K562 (cell line): ENCODE results near the gene MS4A18. TPM values are rescaled to one million over a fixed set of nuclear protein-coding genes. Genes with fewer than 3 reads are reported as not detected.

Experiments used
- CBX3 ChIP-seq, 2 experiments: IDR thresholded peaks; 1 replicate in 1 of 2; 2 replicates in 1 of 2; pipeline ENCODE4 v1.6.1; 2012; ENCODE audit warnings: inconsistent platforms in 2 of 2, low read length in 2 of 2, borderline replicate concordance in 1 of 2, control low read depth in 1 of 2
- DMBX1 ChIP-seq: fragments of 250-450 bp; sonication (Bioruptor Pico); IDR thresholded peaks from 2 replicates; pipeline ENCODE4 v1.8.0; 2022; ENCODE audit warnings: inconsistent platforms, mild to moderate bottlenecking, moderate library complexity, borderline replicate concordance
- L3MBTL2 ChIP-seq: fragments of 450-650 bp; IDR thresholded peaks from 2 replicates; pipeline ENCODE4 v1.6.1; 2016; ENCODE audit warnings: mild to moderate bottlenecking, moderate library complexity
- MGA ChIP-seq: fragments of 450-650 bp; IDR thresholded peaks from 2 replicates; pipeline ENCODE4 v1.6.1; 2016; ENCODE audit warnings: mild to moderate bottlenecking, moderate library complexity
- MYC ChIP-seq, 2 experiments: fragments of 250-450 bp in 1 of 2; sonication (Bioruptor Pico) in 1 of 2; IDR thresholded peaks; 2 replicates each; pipeline versions ENCODE4 v1.5.1 to v1.6.1; 2012 to 2021; ENCODE audit warnings: low read depth in 2 of 2, borderline replicate concordance in 1 of 2, improper control_type of control experiment in 1 of 2, low read length in 1 of 2, mild to moderate bottlenecking in 1 of 2, moderate library complexity in 1 of 2
- RAD21 ChIP-seq, 2 experiments: fragments of 250-450 bp in 1 of 2; fragments of 450-650 bp in 1 of 2; sonication (Bioruptor Pico) in 1 of 2; formaldehyde crosslinking in 1 of 2; IDR thresholded peaks in 1 of 2; conservative IDR thresholded peaks in 1 of 2; 2 replicates each; pipeline versions ENCODE4 v1.4.0 to v1.8.0; 2020 to 2022; ENCODE audit warnings: mild to moderate bottlenecking in 2 of 2, moderate library complexity in 1 of 2
- RERE ChIP-seq: sonication (generic); formaldehyde crosslinking; IDR thresholded peaks from 2 replicates; pipeline ENCODE4 v1.8.0; 2023; ENCODE audit warnings: missing genetic modification reagents, mild to moderate bottlenecking, borderline replicate concordance
- RNF2 ChIP-seq: sonication (generic); IDR thresholded peaks from 2 replicates; pipeline ENCODE4 v1.6.1; 2016
- TAF1 ChIP-seq: IDR thresholded peaks from 2 replicates; pipeline ENCODE4 v1.6.1; 2011; ENCODE audit warnings: mild to moderate bottlenecking, low read length, moderate library complexity; ENCODE audit not compliant: insufficient read depth, control insufficient read depth, severe bottlenecking; ENCODE audit errors: extremely low read depth
- ZNF780A ChIP-seq: fragments of 250-450 bp; sonication (Bioruptor Pico); IDR thresholded peaks from 2 replicates; pipeline ENCODE4 v1.5.0; 2021; ENCODE audit warnings: mild to moderate bottlenecking
- polyA plus RNA-seq, 8 experiments: library from polyadenylated mRNA; depleted of rRNA in 4 of 8; stranded (reverse) in 5 of 8; unstranded in 3 of 8; fragments of >200 nt; fragmentation: Nextera tagmentation in 2 of 8; fragmentation: Illumina TruSeq in 1 of 8; extraction: Ambion mirVana in 2 of 8; extraction: Trizol in 1 of 8; gene quantifications; 2 replicates each; pipeline versions ENCODE4 v1.2.1 to v1.2.3, GENCODE V29; 2011 to 2014; ENCODE audit warnings: inconsistent platforms in 1 of 8, missing spikeins in 1 of 8
- total RNA-seq, 7 experiments: library from RNA; depleted of rRNA in 6 of 7; stranded (reverse); fragments of >200 nt in 6 of 7; fragmentation: Illumina TruSeq in 2 of 7; extraction: Trizol in 2 of 7; gene quantifications; 2 replicates each; pipeline versions ENCODE4 v1.2.1 to v1.2.3, GENCODE V29; 2011 to 2021; ENCODE audit warnings: low replicate concordance in 1 of 7

MS4A18 gene
- total and polyA plus RNA-seq, 9 of the 15 experiments (the other 6 are each of a cell fraction or from before 2014, with no cell fraction given): not detected

GRCh38 chr11:60767388-60767811 lies 42.9 kb downstream of the MS4A18 start (continued):
- TF ChIP-seq RAD21 (CRISPR knock-in tag; conservative IDR thresholded peaks at IDR 0.05 in 1 of 2, IDR thresholded peaks at IDR 0.05 in 1 of 2) (peak in 1 of 2 experiments; percentile 37; a peak in 1 of 4 replicates), TAF1 (no peak), RERE (no peak), MYC (IDR thresholded peaks at IDR 0.05; ENCODE audit: low read depth, low read length) (peak; percentile 42), MYC (CRISPR knock-in tag; IDR thresholded peaks at IDR 0.05; ENCODE audit: borderline replicate concordance, low read depth) (no peak), DMBX1 (no peak), RNF2 (no peak), MGA (peak; percentile 74), ZNF780A (CRISPR knock-in tag) (no peak), CBX3 (IDR thresholded peaks at IDR 0.05; ENCODE audit: borderline replicate concordance in 1 of 2, low read length in 2 of 2) (peak in 1 of 2 experiments; percentile 60; a peak in 1 of 3 replicates), L3MBTL2 (peak; percentile 74)
